Brain microvascular endothelial cell (primary cell): ENCODE measurements around the gene CASP10.

Experiments
- DNase-seq: peaks from one replicate; pipeline ENCODE4 v3.0.0-alpha.2; 2020
- H3K27ac ChIP-seq: fragments of 250-450 bp; sonication (Bioruptor Pico); 2 replicates; pipeline ENCODE4 v1.5.1; 2020; ENCODE audit warnings: mild to moderate bottlenecking, moderate library complexity
- H3K27me3 ChIP-seq: fragments of 250-450 bp; sonication (Bioruptor Pico); replicated peaks from 2 replicates; pipeline ENCODE4 v1.5.1; 2020; ENCODE audit warnings: mild to moderate bottlenecking
- H3K36me3 ChIP-seq: fragments of 250-450 bp; sonication (Bioruptor Pico); replicated peaks from 2 replicates; pipeline ENCODE4 v1.5.1; 2020; ENCODE audit warnings: mild to moderate bottlenecking
- H3K4me3 ChIP-seq: 2 replicates; pipeline ENCODE4 v1.5.1; 2011; ENCODE audit warnings: low read depth, mild to moderate bottlenecking, control low read depth, low read length, moderate library complexity
- in situ Hi-C: cut with HindIII; loops from 2 replicates; pipeline ENCODE4 v1.10.0; 2017; ENCODE audit warnings: low sequenced_read_pairs, low pct_ligation_motif_present
- TF ChIP-seq, protein P1 (sequence below): IDR thresholded peaks from 2 replicates; pipeline ENCODE4 v1.5.1; 2011; ENCODE audit warnings: low read depth, mild to moderate bottlenecking, moderate library complexity, low read length, control low read depth, inconsistent platforms; ENCODE audit errors: missing control alignments

The CASP10 gene

GRCh38 chr2:201201371-201201770 is 18.4 kb downstream of the CASP10 start:
- no peak overlapping the region for H3K4me3 ChIP-seq
- TF ChIP-seq, protein P1, sequence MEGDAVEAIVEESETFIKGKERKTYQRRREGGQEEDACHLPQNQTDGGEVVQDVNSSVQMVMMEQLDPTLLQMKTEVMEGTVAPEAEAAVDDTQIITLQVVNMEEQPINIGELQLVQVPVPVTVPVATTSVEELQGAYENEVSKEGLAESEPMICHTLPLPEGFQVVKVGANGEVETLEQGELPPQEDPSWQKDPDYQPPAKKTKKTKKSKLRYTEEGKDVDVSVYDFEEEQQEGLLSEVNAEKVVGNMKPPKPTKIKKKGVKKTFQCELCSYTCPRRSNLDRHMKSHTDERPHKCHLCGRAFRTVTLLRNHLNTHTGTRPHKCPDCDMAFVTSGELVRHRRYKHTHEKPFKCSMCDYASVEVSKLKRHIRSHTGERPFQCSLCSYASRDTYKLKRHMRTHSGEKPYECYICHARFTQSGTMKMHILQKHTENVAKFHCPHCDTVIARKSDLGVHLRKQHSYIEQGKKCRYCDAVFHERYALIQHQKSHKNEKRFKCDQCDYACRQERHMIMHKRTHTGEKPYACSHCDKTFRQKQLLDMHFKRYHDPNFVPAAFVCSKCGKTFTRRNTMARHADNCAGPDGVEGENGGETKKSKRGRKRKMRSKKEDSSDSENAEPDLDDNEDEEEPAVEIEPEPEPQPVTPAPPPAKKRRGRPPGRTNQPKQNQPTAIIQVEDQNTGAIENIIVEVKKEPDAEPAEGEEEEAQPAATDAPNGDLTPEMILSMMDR: no peak
- H3K27me3 ChIP-seq: no peaks in the 10 kb centered on the region
- H3K36me3 ChIP-seq: no peaks in the 10 kb centered on the region
- DNase-seq: no peak
- H3K27ac ChIP-seq: no peak overlapping the region
- in situ Hi-C loops: no loop called here

DNA sequence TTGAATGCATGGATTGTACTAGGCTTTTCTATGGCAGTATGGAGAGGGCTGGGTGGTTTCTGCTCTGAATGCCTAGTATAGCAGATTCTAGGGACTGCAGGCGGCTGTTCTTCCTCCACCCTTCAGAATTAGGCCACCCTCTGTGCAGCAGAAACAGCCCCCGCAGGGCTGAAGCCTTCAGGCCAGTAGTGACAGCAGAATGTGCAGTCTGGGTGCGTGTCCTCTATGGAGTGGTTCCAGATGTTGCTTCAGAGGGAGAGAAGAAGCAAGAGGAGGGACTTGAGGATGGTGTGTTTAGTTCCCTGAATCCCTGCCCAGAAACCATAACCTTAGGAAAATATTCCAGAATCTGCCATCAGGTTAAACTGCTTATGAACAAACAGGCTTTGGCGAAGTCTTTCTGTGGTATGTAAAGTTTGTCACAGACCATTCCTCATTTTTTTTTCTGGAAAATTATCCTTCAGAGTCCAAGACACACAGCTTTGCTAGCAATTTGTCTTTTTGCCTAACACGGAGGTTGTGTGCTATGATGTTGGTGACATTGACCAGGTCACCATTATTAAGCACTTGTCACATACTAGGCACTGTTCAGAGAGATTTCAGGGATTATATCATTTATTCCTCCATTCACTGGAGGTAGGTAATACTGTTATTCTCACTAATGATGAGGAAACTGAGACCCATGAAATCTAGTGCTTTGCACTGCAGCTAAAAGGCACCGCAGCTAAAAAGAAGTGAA is 21.1 kb downstream of the CASP10 start:
- no peak overlapping the region for H3K4me3 ChIP-seq
- TF ChIP-seq, protein P1: no peak
- in situ Hi-C loops: no loop called here
- H3K36me3 ChIP-seq: no peaks in the 10 kb centered on the region
- no peak for DNase-seq
- no peaks in the 10 kb centered on the region for H3K27me3 ChIP-seq
- no peak overlapping the region for H3K27ac ChIP-seq

DNA sequence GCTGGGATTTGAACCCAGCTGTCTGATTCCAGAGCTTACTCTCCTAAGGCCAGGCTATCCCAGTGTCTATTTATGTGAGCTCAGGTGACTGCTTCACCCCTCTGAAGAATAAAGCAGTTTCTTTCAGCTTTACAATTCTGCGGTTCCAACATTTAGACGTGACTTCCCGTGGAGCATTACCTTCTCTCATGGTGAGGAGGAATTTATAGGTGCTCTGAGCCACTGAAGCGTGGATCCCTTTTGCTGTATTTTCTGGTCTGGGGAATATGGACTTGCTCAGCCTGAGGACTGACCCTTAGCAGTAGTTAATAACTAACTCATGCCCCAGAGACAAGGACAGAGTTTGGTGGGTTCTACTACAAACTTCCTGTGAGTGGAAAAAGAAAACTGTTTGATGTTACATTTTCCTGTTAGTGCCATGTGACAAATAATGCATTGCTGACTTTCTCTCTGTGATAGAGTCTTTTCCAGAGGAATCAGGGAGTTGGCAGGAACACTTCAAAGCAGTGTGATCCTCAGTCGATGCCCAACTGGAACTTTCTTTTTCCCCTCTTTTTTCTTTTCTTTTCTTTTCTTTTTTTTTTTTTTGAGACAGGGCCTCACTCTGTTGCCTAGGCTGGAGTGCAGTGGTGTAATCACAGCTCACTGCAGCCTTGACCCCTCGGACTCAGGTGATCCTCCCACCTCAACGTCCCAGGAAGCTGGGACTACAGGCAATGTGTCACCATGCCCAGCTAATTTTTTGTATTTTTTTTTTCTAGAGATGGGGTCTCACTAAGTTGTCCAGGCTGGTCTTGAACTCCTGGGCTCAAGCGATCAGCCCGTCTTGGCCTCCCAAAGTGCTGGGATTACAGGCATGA is 21.9 kb downstream of the CASP10 start:
- TF ChIP-seq, protein P1: no peak
- Histone ChIP-seq H3K27me3 (no peaks in the 10 kb centered on the region), H3K4me3 (no peak overlapping the region), H3K27ac (no peak overlapping the region), H3K36me3 (no peaks in the 10 kb centered on the region)
- in situ Hi-C loops: no loop called here
- no peak for DNase-seq

DNA sequence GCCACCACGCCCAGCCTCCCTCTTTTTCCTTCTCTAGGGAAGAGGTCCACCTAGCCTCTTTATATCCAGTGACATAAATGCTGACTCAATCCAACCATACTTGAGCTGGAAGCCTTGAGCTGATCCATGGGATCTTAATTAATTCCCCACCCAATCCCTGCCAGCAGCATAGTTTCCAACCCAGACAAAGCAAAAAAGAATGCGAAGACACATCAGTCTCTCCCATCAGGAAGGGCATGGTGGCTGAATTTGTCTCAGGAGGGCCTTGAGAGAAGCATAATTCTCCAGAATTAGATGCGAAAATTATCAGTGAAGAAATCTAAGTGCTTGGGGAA is 22.5 kb downstream of the CASP10 start:
- DNase-seq: no peak
- TF ChIP-seq, protein P1: no peak
- Histone ChIP-seq H3K27me3 (no peaks in the 10 kb centered on the region), H3K4me3 (no peak overlapping the region), H3K27ac (no peak overlapping the region), H3K36me3 (no peaks in the 10 kb centered on the region)
- in situ Hi-C loops: no loop called here

GRCh38 chr2:201208563-201209252 is 25.8 kb downstream of the CASP10 start:
- Histone ChIP-seq H3K27ac (no peak overlapping the region), H3K4me3 (no peak overlapping the region), H3K27me3 (no peaks in the 10 kb centered on the region), H3K36me3 (no peaks in the 10 kb centered on the region)
- DNase-seq: no peak
- in situ Hi-C loops: no loop called here
- TF ChIP-seq, protein P1: no peak
